Measurements from ENCODE around the gene LYPD5.
A peak's percentile ranks its signal among the peaks of the same experiment; 100 is the strongest.

The LYPD5 gene

DNA sequence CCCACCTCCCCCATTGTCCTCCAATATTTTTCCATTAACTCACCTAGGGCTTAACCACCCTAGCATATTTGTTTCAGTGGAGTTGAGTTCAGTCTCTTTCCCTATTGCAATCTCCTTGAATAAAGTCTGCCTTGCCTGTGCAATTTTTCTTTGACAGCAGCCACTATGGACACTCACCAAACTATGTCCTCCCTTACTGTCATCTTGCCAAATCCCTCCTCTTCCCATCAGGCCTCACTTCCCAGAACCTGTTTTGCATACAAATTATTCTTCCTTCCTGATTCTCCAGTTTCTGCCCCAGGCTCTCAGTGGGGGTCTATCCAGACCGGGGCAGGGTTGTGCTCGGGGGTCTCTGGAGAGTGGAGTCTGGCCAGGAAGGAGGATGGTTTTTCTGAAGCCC lies 2.2 kb upstream of the LYPD5 start:
- DNase-seq: no peak

GRCh38 chr19:43799502-43800142 lies 2.6 kb downstream of the LYPD5 start:
- DNase-seq: no peak

DNA sequence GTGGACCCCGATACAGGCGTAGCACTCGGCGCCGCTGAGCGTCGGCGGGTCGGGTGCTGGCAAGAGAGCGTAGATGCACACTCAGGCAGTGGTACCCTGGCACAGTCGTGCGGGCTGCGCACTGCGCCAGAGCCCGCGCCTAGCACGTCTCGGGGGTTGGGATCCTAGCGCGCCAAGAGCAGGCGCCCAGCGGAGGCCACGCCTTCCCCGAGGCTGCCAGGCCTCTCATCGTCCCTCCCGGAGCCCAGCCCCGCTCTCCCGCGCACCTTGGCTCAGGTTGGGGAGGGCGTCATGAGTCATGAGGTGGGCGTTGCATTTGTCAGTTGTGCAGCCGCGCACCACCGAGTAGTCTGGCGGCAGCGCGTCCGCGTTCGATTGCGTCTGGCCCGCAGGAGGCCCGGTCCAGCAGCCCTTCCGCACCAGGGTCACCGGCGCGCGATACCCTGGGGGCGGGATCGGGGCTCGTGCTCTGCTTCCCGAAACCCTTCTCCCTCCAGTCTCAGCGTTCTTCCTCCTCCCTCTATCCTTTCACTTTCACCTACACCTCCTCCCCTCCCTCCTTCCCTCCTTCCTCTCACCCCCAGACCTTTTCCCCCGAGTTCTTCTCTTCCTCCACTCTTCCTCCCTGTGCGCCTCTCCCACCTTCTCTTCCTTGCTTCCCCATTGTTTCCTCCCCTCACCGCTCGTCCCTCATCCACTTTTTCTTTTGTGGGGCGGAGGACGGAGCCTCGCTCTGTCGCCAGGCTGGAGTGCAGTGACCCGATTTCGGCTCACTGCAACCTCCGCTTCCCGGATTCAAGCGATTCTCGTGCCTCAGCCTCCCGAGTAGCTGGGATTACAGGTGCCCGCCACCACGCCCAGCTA lies 3.5 kb downstream of the LYPD5 start:
- DNase-seq: peak; percentile 35

GRCh38 chr19:43798026-43798545 lies 4.2 kb downstream of the LYPD5 start:
- DNase-seq: no peak

DNA sequence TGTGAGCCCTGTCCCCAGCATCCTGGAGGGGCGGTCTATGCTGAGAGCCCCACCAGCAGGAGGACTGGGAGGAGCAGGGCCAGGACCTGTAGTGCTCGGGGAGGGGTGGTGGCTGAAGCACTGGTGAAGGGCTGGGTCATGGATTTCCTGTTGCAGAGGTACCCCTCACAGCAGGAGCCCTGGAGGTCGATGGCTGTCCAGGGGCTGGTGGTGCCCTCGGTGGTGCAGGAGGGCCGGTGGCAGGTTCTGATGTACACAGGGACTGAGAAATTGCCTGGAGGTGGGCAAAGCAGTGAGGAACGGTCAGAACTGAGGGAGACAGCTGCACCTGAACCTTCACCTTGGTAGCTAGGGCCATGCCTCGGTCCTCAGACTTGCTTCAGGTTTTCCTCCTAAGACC lies 4.7 kb downstream of the LYPD5 start:
- no peak for DNase-seq

DNA sequence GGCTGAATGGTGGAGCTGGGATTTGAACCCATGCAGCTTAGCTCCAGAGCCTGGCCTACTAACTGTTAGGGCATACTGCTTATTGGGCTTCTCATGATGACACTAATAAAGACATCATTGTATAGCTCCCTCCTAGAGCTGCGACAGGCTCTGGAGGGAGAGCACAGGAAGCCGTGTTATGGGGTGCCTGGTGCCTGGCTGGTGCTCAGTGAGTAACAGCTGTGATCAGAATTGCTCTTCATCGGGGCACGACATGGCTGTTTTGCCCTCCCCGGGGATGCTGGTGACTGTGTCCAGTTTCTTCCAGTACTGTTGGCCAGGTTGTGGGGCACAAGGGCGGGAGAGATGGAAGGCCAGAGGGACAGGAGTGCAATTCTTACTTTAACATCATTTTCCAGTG lies 5.1 kb downstream of the LYPD5 start:
- no peak for DNase-seq

GRCh38 chr19:43790587-43790986 lies 11.7 kb downstream of the LYPD5 start:
- DNase-seq: no peak

GRCh38 chr19:43789029-43789428 lies 13.2 kb downstream of the LYPD5 start:
- DNase-seq: no peak

GRCh38 chr19:43786665-43787064 lies 15.6 kb downstream of the LYPD5 start:
- DNase-seq: no peak

DNA sequence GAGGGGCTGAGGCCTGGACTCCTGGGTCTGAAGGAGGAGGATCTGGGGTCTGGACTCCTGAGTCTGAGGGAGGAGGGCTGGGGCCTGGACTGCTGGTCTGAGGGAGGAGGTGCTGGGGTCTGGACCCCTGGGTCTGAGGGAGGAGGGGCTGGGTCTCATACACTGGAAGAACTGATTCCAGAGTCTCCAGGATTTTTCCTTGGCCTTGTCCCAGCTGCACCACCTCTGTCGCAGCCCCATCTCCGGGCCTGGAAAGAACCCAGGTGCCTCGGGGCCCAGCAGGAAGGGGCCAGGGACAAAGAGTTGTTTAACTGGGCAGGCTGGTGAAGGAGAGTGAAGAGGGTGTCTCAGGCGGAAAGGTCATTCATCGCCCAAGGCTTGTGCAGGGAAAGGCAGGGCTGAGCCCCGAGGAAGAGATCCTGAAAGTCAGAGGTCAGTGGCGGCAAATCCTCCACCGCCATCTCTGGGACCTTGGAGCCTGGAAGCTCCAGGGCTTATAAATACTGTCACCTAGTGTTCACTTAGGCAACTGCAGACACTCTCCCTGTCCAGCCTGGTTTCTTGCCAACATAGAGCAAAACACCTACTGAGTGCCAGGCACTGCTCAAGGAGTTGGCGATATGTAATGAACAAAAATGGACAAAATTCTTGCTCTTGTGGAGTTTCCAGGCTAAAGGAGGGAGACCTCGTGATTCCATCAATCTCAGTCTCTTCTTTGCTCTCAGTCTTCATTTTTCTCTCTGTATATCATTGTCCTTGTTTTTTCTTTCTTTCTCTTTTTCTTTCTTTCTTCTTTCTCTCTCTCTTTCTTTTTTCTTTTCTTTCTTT lies 17.1 kb downstream of the LYPD5 start:
- peak; percentile 55 for DNase-seq

GRCh38 chr19:43784241-43784980 lies 17.8 kb downstream of the LYPD5 start:
- DNase-seq: no peak

DNA sequence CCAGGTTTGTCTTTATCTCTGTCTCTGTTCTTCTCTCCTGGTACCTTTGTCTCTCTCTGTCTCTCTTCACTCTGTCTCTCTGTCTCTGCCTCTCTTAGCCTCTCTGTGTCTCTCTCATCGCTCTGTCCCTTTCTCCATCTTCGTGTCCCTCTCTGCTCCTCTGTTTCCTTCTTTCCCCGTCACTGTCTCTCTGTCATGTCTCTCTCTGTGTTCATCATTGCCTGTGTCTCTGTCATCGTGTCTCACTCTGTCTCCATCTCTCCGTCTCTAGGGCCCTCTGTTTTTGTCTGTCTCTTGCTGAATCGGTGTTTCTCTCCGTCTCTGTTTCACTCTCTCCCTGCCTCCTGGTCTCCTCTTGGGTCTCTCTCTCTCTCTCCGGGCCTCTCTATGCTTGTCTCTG lies 18.6 kb downstream of the LYPD5 start:
- DNase-seq: no peak

- DNase-seq: no peak
Measured at GRCh38 chr19:43782689-43783231, 19.5 kb downstream of the LYPD5 start.

GRCh38 chr19:43782311-43782660 lies 20.0 kb downstream of the LYPD5 start:
- DNase-seq: no peak

DNA sequence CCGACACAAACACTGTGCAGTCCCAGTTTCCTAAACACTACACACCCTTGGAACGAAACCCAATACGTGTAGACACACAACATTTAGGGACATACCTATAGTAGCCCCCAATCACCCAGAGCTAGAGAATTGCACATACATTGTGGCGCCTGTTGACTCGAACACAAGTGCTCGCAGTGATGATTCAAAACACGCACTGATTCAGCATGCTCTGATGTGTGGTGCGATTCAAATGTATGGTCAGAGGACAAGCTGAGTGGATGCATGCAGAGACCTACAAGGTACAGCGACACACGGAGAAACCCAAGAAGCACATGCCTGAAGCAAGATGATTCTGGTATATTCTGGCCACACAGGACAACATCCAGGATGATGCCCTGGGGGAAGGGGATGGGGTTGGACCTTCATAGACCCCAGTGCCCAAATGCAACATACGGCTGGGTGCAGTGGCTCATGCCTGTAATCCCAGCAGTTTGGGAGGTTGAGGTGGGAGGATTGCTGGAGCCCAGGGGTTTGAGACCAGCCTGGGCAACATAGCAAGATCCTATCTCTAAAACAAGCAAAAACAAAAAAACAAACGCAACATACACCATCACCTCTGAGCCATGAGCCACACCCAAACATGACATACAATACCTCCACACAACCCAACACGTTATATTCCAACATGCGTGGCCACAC lies 20.5 kb downstream of the LYPD5 start:
- DNase-seq: no peak

DNA sequence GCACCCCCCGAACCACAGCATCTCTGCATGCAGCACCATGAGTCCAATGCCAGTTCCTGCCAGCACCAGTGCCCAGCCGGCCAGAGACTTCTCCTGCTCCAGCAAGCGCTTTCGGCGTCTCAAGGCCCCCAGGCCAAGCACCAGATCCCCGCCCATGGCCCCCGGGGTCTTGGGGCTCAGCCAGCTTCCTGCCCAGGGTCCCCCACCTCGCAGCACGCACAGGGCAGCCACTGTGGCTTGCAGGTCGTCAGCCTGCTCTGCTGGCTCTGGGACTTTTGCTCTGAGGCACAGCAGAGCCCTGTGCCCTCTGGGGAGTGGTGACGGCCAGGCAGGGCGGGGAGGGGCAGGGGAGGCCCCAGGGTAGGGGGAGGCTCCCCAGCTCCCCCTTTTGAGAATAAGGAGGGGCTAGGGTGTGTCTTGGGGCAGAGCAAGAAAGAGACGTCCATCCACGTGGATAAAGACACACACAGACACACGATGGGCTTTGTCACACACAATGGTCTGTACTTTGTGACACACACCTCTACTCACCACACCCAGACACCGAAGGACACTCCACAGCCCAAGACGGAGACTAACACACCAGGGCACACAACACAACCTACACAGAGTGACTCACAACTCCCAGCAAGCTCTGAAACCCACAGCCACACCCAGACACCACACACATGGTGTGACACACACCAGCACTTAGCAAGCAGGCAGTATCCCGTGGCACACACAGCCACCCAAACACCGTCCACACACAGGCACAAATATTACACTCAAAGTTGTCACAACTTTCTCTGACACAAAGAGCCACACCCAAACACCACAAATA lies 21.3 kb downstream of the LYPD5 start, which contains the start of gene KCNN4:
Gene KCNN4, minus strand, starts transcription at position 268 of the 820 bp plus-strand sequence. Its CDS starts 112 bp downstream, at position 156.
- no peak for DNase-seq

DNA sequence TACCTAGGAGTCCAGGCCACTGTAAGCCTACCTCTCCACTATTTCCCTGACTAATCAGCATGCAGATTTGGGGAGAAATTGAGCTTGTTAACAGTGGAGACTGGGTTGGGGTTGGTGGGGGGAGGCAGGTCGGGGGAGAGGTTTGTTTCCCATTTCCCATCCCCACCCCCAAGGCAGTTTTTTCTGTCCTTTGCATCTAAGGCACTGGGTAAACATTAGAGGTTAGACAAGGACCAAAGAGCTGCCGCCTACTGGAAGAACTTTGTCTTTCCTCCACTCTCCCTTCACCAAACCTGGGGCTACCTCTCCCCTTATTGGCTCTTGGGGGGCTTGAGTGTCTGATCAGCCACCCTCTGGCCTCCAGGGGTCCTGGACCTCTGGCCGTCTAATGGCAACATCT lies 22.4 kb downstream of the LYPD5 start:
- DNase-seq: no peak

DNA sequence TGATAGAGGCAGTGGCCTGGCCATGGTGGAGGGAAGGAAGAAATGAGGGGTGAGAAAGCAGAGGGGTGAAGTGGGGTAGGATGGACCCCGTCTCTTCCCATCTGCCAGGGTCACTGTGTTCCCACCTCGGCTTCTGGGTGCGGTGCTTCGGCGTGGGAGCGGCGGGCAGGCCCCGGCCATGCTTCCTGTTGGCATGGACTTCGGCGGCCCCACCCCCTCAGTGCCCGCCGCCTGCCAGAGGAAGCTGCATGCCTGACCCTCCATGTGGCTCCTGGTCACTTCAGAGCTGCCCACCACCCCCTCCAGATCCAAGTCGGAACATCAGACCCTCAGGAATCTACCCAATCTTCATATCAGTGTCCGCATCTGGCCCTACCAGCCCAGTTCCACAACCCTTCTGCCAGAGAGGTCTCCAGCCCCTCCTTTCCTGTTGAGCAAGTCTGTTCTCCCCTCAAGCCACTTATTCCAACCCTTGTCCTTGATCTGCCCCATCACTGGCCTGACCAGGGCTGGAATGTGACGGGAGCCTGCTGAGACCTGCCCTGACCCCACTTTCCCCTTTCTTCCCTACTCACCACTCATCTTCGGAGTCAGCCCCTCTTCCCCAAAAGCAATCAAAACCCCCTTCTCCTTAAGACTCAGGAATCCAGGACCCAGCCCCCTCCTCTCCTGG lies 23.0 kb downstream of the LYPD5 start:
- no peak for DNase-seq

GRCh38 chr19:43778651-43779050 lies 23.6 kb downstream of the LYPD5 start:
- peak; percentile 81 for DNase-seq

DNA sequence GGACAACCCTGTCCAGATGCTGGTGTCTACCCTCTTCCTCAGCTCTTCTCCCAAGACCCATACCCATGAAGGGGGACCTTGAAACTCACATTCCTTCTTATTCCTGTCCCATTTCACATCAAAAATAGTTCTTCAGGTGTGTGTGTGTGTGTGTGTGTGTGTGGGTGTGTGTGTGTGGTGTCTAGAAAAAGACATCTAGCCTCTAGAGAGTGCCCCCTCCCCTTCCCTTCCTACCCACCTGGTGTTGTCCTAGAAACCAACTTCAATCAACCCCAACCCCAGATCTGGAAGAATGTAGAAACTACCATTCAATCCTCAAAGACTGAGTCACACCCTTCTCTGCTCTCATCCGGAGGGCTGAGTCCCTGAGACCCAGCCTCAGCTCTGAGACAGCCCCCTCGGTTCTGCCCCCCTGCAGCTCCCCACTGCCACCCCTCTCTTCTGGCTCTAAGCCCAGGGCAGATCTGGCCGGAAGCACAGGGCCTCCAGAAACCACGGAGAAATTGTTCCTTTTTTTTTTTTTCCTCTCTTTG lies 25.0 kb downstream of the LYPD5 start:
- peak; percentile 71 for DNase-seq
